GM12801 (cell line): ENCODE measurements around the gene KRTAP19-5.

Experiments
- TF ChIP-seq, protein P1 (sequence below): IDR thresholded peaks from one replicate; pipeline ENCODE4 v1.5.1; 2011; ENCODE audit warnings: control low read depth; ENCODE audit not compliant: insufficient read length; ENCODE audit errors: extremely low read depth

The KRTAP19-5 gene

DNA sequence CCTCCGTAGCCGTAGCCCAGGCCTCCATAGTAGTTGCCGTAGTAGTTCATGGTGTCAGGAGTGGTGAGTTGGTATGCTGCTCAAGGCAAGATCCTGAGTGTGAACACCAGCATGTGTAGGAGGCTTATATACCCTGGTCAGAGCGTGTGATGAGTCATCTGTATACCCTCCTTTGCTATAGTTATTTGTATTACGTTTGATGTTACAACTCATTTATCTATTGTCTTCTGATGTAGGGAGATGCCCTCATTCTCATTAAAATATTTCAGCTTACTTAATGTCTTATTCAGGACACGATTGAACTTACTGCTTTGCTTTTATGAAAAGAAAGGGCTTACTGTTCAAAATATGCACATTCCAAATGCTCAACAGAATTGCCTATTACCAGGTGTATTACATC, at the start of gene KRTAP19-5:
Gene KRTAP19-5 (minus strand): TSS at position 101 of the 400 bp plus-strand sequence. CDS start 51 bp downstream, at position 50.
- TF ChIP-seq, protein P1, sequence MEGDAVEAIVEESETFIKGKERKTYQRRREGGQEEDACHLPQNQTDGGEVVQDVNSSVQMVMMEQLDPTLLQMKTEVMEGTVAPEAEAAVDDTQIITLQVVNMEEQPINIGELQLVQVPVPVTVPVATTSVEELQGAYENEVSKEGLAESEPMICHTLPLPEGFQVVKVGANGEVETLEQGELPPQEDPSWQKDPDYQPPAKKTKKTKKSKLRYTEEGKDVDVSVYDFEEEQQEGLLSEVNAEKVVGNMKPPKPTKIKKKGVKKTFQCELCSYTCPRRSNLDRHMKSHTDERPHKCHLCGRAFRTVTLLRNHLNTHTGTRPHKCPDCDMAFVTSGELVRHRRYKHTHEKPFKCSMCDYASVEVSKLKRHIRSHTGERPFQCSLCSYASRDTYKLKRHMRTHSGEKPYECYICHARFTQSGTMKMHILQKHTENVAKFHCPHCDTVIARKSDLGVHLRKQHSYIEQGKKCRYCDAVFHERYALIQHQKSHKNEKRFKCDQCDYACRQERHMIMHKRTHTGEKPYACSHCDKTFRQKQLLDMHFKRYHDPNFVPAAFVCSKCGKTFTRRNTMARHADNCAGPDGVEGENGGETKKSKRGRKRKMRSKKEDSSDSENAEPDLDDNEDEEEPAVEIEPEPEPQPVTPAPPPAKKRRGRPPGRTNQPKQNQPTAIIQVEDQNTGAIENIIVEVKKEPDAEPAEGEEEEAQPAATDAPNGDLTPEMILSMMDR = no peak

DNA sequence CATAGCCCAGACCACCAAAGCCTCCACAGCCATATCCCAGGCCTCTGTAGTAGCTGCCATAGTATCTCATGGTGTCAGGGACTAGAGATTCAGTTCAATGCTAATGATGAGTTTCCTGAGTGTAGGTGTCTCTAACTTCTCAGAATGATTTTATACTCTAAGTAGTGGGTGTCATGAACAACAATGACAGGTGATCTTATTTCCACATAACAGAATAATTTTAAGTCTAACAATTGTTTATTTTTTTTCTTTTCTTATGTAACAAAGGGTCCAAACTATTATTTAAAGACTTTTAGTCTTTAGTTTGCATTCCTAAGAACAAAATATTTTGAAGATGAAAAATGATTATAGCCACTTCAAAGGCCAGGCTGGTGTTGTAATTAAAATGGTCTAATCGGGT, 39.8 kb upstream of the KRTAP19-5 start, which contains the start of gene KRTAP19-6:
Gene KRTAP19-6 (minus strand): TSS at position 101 of the 400 bp plus-strand sequence. CDS start 31 bp downstream, at position 70.
- TF ChIP-seq, protein P1 = no peak

DNA sequence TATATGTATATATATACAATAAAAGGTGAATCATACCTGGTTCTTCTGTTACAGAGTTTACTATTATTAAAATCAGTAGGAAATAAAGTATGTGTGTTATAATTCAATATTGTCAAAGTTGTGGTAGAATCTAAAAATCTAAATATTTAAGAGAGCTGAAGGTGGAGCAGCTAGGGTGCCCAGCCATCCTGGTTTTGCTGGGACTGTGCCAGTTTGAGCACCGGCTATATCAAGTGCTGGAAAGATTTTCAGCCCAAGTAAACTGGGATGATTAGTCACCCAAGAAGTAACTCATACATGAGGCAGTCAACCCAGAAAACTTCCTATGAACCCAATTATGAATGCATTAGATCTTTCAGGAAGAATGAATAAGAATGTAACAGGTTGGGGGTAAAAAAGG, 16.9 kb upstream of the KRTAP19-5 start:
- TF ChIP-seq, protein P1 = no peak

DNA sequence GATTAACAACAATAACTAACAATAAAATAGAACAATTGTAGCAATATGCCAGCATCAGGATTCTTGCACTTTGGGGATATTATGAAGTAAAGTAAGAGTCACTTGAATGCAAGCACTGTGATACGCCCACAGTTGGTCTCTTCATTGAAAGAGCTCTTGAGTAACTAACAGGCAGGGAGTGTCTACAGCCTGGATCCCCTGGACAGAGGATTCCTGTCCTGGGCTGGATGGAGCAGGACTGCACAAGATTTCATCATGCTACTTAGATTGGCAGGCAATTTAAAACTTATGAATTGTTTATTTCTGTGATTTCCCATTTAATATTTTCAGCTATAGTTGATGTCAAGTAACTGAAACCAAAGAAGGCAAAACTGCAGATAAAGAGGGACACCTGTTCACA, 13.7 kb upstream of the KRTAP19-5 start:
- TF ChIP-seq, protein P1 = no peak

DNA sequence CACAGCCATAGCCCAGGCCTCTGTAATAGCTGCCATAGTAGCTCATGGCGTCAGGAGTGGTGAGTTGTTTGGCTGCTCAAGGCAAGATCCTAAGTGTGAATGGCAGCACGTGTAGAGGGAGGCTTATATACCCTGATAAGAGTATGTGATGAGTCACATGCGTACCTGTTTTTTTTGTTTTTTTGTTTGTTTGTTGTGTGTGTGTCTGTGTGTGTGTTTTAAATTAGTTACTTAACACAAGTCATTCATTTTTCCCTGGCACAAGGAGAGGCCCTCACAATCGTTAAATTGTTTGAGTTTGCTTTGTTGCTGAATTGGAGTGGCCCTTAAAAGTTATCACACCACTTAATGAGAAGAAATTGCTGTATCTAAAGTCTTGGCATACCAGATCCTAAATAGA, 4.9 kb downstream of the KRTAP19-5 start, which contains the start of gene KRTAP19-4:
Gene KRTAP19-4 (minus strand): TSS at position 101 of the 400 bp plus-strand sequence. CDS start 55 bp downstream, at position 46.
- TF ChIP-seq, protein P1 = no peak

DNA sequence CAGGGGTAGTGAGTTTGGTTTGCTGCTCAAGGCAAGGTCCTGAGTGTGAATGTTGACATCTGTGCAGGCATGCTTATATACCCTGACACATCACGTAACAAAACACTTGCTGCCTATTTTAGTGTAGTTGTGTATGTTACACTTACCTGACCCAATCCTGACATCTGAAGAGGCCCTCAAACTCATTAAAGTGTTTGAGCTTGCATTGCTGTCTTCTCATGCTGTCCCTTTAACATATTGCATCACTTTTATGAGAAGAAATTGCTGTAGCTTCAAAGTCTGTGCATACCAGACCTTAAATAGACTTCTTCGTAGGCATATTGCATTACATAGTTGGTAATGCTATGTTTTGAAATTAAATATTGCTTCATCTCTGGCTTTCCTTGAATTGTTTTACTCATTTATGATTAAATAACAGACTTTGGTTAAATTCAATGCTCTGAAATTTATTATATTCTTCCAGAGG, 9.9 kb downstream of the KRTAP19-5 start, which contains the start of gene KRTAP19-3:
Gene KRTAP19-3 (minus strand): TSS at position 51 of the 466 bp plus-strand sequence. CDS start 56 bp downstream, outside the sequence.
- TF ChIP-seq, protein P1 = no peak

DNA sequence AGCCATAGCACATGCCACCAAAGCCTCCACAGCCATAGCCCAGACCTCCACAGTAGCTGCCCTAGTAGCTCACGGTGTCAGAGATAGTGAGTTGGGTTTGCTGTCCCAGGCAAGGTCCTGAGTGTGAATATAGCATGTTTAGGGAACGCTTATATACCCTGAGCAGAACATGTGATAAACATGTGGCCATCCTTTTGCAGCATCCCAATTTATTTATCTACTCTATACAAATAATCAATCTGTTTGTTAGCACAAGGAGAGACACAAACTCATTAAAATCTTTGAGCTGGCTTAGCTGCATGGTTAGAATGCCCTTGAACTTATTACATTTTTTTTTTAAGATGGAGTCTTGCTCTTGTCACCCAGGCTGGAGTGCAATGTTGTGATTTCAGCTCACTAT, 14.6 kb downstream of the KRTAP19-5 start, which contains the start of gene KRTAP19-2:
Gene KRTAP19-2 (minus strand): TSS at position 101 of the 400 bp plus-strand sequence. CDS start 88 bp downstream, at position 13.
- TF ChIP-seq, protein P1 = no peak
